ENCODE results near the gene BEND6.

Gene BEND6

DNA sequence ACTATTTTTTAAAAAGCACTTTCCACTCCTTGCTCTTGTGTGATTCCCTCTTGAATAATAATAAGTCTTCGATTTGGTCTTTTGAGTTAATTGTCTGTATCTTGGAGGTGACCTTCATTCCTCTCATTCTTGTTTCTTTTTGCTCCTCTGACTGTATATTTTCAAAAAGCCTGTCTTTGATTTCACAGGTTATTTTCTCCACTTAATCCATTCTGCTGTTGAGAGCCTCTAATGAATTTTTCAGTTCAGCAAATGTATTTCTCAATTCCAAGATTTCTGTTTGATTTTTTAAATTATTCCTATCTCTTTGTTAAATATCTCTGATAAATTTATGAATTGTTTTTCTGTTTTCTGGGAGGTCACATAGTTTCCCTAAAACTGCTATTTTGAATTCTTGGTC lies 69.9 kb downstream of the BEND6 start:
- Histone ChIP-seq H3K9me3 (ENCODE audit: insufficient read depth, low read length) (peaks cover 34% of the 10 kb centered on the region), H3K4me2 (ENCODE audit: low read length) (no peak overlapping the region), H3K27ac (ENCODE audit: low read length) (no peak overlapping the region), H4K20me1 (ENCODE audit: insufficient read depth, low read length) (no peaks in the 10 kb centered on the region), H3K27me3 (ENCODE audit: low read depth, low read length) (no peaks in the 10 kb centered on the region), H3K9ac (ENCODE audit: low read length) (no peak overlapping the region), H3K4me3 (ENCODE audit: low read length) (no peak overlapping the region), H2AFZ (ENCODE audit: low read depth, low read length) (no peak overlapping the region), H3K4me1 (ENCODE audit: low read length) (no peaks in the 10 kb centered on the region), H3K36me3 (replicated peaks; ENCODE audit: low read depth, low read length) (peaks cover 8% of the 10 kb centered on the region), H3K79me2 (ENCODE audit: low read length) (no peaks in the 10 kb centered on the region)
- TF ChIP-seq, protein P1, sequence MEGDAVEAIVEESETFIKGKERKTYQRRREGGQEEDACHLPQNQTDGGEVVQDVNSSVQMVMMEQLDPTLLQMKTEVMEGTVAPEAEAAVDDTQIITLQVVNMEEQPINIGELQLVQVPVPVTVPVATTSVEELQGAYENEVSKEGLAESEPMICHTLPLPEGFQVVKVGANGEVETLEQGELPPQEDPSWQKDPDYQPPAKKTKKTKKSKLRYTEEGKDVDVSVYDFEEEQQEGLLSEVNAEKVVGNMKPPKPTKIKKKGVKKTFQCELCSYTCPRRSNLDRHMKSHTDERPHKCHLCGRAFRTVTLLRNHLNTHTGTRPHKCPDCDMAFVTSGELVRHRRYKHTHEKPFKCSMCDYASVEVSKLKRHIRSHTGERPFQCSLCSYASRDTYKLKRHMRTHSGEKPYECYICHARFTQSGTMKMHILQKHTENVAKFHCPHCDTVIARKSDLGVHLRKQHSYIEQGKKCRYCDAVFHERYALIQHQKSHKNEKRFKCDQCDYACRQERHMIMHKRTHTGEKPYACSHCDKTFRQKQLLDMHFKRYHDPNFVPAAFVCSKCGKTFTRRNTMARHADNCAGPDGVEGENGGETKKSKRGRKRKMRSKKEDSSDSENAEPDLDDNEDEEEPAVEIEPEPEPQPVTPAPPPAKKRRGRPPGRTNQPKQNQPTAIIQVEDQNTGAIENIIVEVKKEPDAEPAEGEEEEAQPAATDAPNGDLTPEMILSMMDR (IDR thresholded peaks at IDR 0.05; ENCODE audit: low read depth, low read length): no peak
- no peak for TF ChIP-seq EZH2phosphoT487 (IDR thresholded peaks at IDR 0.05; ENCODE audit: low read depth)

DNA sequence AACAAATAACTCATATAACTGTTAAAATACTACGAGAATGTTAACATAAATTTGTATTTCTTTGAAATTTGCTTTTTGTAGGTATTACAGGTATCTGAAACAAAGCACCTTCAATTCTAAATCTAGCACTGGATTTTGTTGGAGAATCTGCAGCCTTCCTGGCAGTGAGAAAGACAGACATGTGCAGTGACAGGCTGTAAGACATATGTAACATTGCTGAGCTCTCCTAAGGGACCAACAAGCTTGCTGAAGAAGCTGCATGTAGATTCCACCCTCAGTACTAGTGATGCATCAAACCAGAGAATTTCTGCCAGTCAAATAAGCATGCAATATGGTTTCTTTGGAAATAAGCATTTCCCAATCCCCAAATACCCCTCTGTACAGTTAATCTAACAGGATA lies 71.1 kb downstream of the BEND6 start:
- H3K4me1 ChIP-seq (ENCODE audit: low read length): no peaks in the 10 kb centered on the region

DNA sequence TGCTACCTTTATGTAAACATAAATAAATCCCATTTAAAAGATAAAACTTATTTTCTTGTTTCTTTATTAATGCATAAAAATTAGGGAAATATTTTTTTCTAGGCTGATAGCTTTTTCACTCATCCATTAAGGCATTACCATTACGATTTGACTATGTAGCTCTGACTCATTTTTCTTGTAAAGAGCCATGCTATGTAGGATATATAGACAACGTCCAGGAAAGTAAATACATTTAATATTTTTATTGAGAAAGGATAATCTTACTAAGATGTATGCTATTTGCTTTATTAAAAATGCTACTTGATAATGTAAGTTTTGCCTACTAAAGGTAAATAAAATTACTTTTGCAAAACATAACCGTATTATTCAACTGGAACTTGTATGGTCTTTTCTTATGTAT lies 72.4 kb downstream of the BEND6 start:
- peaks cover 34% of the 10 kb centered on the region for H3K9me3 ChIP-seq (ENCODE audit: insufficient read depth, low read length)
- no peak overlapping the region for H3K4me3 ChIP-seq (ENCODE audit: low read length)
- peaks cover 8% of the 10 kb centered on the region for H3K36me3 ChIP-seq (replicated peaks; ENCODE audit: low read depth, low read length)
- no peak overlapping the region for H2AFZ ChIP-seq (ENCODE audit: low read depth, low read length)
- no peak overlapping the region for H3K27ac ChIP-seq (ENCODE audit: low read length)
- TF ChIP-seq, protein P1 (IDR thresholded peaks at IDR 0.05; ENCODE audit: low read depth, low read length): no peak
- TF ChIP-seq EZH2phosphoT487 (IDR thresholded peaks at IDR 0.05; ENCODE audit: low read depth): no peak
- no peaks in the 10 kb centered on the region for H4K20me1 ChIP-seq (ENCODE audit: insufficient read depth, low read length)
- no peak overlapping the region for H3K4me2 ChIP-seq (ENCODE audit: low read length)
- no peak overlapping the region for H3K9ac ChIP-seq (ENCODE audit: low read length)
- H3K4me1 ChIP-seq (ENCODE audit: low read length): no peaks in the 10 kb centered on the region
- no peaks in the 10 kb centered on the region for H3K79me2 ChIP-seq (ENCODE audit: low read length)
- no peaks in the 10 kb centered on the region for H3K27me3 ChIP-seq (ENCODE audit: low read depth, low read length)

More for the DNA sequence above, 71.1 kb downstream of the BEND6 start:
- no peak for TF ChIP-seq EZH2phosphoT487 (IDR thresholded peaks at IDR 0.05; ENCODE audit: low read depth)
- TF ChIP-seq, protein P1 (IDR thresholded peaks at IDR 0.05; ENCODE audit: low read depth, low read length): no peak
- Histone ChIP-seq H3K36me3 (replicated peaks; ENCODE audit: low read depth, low read length) (peaks cover 8% of the 10 kb centered on the region), H3K4me3 (ENCODE audit: low read length) (no peak overlapping the region), H3K27me3 (ENCODE audit: low read depth, low read length) (no peaks in the 10 kb centered on the region), H4K20me1 (ENCODE audit: insufficient read depth, low read length) (no peaks in the 10 kb centered on the region), H3K9ac (ENCODE audit: low read length) (no peak overlapping the region), H2AFZ (ENCODE audit: low read depth, low read length) (no peak overlapping the region), H3K27ac (ENCODE audit: low read length) (no peak overlapping the region), H3K79me2 (ENCODE audit: low read length) (no peaks in the 10 kb centered on the region), H3K9me3 (ENCODE audit: insufficient read depth, low read length) (peaks cover 34% of the 10 kb centered on the region), H3K4me2 (ENCODE audit: low read length) (no peak overlapping the region)

DNA sequence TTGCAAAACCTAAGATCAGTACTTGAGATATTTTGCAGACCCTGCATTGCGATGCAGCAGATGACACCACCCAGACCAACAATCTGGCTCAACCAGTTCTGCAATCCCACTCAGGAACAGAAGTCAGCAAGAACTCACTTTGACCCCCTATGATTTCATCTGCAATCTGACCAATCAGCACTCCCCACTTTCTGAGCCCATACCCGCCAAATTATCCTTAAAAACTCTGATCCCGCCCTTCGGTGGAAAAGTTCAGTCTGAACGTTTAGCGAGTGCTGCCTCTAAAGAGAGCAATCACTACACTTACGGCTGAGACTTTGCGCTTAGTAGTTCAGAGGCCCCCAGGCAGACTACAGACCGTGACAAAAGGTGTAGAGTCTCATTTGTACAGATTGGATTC lies 74.3 kb downstream of the BEND6 start:
- H2AFZ ChIP-seq (ENCODE audit: low read depth, low read length): no peak overlapping the region
- TF ChIP-seq, protein P1 (IDR thresholded peaks at IDR 0.05; ENCODE audit: low read depth, low read length): no peak
- TF ChIP-seq EZH2phosphoT487 (IDR thresholded peaks at IDR 0.05; ENCODE audit: low read depth): no peak

More for the DNA sequence above, 74.3 kb downstream of the BEND6 start:
- Histone ChIP-seq H3K9me3 (ENCODE audit: insufficient read depth, low read length) (peaks cover 27% of the 10 kb centered on the region), H3K36me3 (replicated peaks; ENCODE audit: low read depth, low read length) (peaks cover 8% of the 10 kb centered on the region), H3K27ac (ENCODE audit: low read length) (no peak overlapping the region), H3K4me2 (ENCODE audit: low read length) (no peak overlapping the region), H3K27me3 (ENCODE audit: low read depth, low read length) (no peaks in the 10 kb centered on the region), H3K4me3 (ENCODE audit: low read length) (no peak overlapping the region), H3K9ac (ENCODE audit: low read length) (no peak overlapping the region), H4K20me1 (ENCODE audit: insufficient read depth, low read length) (no peaks in the 10 kb centered on the region), H3K79me2 (ENCODE audit: low read length) (no peaks in the 10 kb centered on the region), H3K4me1 (ENCODE audit: low read length) (no peaks in the 10 kb centered on the region)
